ENCODE measurements around the gene HSF4.

Gene HSF4

GRCh38 chr16:67169642-67170167 is 5.2 kb downstream of the HSF4 start:
- DNase-seq = no peak

DNA sequence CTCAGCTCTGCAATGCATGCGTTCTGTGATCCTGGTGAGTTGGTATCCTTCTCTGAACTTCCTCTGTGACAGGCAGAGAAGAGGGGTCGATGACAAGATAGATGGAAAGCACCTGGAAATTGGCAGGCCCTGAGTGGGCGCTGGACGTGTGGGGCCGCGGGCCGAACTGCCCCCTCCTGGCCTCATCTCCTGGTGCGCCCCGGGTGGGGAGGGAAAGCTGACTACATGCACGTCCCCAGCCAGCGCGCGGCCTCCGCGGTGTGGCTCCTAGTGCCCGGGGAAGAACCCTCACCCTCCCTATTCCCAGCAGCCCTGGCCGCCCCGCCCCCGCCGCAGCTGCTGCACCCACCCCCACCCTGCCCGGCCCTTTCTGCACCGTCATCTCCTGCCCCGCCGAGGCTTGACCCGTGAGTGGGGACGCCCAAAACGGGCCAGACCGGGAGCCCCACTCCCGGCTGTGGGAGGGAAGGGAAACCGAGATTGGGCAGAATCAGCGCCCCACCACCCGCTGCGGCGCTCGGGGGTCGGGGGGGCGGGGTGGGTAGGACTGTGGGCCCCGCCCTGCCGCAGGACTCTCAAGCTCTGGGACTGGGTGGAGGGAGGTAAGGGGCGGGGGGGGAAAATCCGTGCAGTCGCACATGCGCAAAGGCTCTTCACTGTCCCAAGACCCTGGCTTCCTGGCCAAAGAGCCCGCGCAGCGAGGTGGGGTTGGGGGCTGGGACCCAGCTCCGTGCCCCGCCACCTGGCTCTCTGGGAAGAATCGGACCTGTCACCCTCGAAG is 5.8 kb downstream of the HSF4 start, which contains the start of gene NOL3:
NOL3 (plus strand) TSS at position 371 of the 781 bp plus-strand sequence.
- no peak for DNase-seq

DNA sequence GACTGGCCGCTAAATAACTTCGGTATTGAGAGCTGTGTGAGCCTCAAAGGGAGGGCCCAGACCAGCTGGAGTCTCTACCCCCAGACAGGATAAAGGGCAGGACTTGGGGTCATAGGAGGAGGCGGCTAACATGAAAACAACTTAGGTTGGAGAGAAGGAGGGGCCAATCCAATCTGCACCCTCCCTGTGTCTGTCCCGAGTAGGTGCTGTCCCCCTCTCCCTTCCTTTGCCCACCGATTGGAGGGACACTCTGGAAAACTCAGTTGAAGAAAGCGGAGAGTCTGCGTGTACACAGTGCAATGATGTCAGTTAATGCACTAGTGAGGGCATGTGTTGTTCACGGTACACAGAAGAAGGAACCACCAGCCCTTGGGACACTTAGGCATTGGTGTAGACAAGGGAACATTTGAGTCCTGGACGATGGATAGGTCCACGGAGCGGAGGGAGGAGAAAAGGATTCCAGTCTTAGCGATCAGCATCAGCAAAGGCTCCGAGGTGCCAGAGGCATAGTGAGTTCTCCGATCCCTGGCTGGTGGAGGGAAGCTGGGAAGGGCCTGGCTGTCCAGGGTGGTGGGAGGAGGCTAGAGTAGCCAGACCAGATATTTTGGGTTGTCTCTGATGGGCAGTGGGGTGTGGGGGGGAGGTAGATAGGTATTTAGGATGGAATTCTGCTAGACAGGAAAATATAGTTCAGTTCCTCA is 6.6 kb downstream of the HSF4 start:
- no peak for DNase-seq

GRCh38 chr16:67173323-67173722 is 8.8 kb downstream of the HSF4 start:
- DNase-seq = no peak

GRCh38 chr16:67173808-67174705 is 9.5 kb downstream of the HSF4 start:
- peak; percentile 34 for DNase-seq

DNA sequence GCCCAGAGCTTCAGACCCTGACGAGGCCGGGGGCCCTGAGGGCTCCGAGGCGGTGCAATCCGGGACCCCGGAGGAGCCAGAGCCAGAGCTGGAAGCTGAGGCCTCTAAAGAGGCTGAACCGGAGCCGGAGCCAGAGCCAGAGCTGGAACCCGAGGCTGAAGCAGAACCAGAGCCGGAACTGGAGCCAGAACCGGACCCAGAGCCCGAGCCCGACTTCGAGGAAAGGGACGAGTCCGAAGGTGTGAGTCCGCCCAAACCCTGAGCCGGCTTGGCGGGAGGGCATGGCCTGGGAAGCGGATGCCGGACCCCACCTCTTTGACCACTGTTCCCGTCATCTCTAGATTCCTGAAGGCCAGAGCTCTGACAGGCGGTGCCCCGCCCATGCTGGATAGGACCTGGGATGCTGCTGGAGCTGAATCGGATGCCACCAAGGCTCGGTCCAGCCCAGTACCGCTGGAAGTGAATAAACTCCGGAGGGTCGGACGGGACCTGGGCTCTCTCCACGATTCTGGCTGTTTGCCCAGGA is 10.2 kb downstream of the HSF4 start:
- DNase-seq = no peak

DNA sequence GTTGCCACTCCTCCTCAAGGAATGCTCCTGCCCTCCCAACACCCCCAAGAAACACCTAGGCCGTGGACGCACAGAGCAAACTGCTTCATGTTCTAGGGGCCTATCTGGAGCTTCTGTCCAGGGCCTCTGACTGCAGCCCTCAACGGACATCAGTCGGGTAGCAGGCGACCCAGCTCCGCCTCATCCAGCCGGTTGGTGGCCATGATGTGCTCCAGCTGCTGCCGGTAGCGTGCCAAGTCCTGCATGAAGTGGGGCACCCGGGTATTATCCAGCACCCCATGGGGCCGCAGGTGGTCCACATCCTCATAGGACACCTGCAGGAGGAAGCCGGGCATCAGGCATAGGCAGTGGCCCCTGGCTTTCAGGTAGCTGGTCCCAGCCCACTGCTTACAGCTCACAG is 12.1 kb downstream of the HSF4 start:
- no peak for DNase-seq

DNA sequence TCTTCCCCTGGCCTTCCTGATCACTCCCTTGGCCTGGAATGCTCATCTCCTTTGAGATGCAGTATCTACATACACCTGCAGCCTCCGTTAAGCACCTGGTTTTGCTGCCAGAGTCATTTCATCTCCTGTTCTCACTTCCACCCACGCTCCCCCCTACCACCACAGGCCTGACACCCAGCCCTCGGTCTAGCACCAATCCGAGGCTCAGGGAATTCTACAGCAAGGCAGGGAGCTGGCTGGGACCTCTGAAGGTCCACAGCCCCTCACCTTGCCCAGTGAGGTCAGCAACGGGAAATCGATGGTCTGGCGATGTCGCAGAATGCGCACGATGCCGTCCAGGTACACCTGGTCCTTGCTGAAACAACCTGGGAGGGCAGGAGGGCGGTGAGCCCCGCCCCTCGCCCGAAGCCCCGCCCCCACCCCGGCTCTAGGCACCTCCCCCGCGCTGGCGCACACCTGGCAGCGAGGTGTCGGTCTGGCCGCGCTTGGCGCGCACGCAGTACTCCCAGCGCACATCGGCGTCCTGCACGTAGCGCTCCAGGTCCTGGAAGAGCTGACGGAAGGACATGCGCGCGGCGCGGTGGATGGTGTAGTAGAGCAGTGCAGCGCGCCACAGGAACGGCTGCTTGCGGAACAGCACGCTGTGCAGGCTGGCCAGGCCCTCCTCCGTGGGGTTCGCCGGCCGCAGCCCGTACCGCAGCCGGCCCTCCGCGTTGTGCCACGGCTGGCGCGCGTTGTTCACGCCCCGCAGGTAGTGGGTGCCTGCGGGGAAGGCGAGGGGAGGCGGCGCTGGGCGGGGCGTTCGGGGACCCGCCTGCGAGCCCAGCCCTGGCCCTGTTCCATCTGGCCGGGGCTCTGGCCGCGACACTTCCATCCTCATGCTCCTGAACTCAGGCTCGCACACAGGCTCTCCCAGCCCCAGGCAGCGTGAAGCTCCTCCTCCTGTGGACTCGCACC is 13.5 kb downstream of the HSF4 start:
- peak; percentile 30 for DNase-seq

DNA sequence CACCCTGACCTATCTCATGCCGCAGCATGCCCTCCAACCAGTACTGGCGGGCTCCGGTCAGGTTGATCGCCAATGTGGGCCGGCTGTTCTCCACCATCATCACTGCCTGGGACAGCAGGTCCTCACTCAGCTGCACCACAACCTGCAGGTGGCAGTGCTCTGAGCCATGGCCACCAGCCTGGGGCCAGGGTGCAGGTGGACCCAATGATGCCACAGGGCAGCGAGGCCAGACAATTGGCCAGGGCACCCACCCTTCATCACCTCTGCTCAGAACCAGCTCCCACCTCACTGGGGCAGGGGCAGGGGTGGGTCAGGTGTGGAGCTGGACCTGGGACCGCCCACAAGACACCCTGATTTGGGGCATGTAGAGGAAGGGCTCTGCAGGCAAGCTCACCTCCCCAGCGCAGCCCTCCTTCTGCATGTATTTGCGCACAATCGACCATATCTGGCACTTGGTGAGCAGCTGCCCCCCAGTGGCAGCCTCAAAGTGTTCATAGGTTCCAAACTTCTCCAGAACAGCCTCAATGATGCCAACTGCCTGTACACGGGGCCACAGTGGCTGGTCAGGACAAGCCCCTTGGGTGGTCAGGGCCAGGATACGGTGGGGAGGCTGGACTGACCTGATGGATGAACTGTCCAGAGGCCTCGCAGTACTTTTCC is 15.0 kb downstream of the HSF4 start:
- peak; percentile 13 for DNase-seq

GRCh38 chr16:67180166-67180565 is 15.6 kb downstream of the HSF4 start:
- no peak for DNase-seq

GRCh38 chr16:67181346-67181745 is 16.8 kb downstream of the HSF4 start:
- DNase-seq = no peak

DNA sequence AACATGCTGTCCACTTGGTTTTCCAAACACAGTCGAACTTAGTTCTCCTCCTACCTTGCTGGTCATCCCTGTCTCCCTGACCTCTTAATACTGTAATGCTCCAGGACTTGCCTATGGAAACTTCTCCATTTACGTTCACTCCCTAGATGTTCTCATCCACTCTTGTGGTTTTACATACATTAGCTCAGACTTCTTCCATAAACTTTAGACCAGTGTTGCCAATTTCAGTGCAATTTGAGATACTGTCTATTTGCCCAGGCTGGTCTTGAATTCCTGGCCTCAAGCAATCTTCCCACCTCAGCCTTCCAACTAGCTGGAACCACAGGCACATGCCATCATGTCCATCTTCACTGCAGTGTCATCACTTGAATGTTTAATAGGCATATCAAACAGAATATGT is 17.7 kb downstream of the HSF4 start:
- no peak for DNase-seq

- no peak for DNase-seq
These were observed 18.7 kb downstream of the HSF4 start for GRCh38 chr16:67183284-67183626.

DNA sequence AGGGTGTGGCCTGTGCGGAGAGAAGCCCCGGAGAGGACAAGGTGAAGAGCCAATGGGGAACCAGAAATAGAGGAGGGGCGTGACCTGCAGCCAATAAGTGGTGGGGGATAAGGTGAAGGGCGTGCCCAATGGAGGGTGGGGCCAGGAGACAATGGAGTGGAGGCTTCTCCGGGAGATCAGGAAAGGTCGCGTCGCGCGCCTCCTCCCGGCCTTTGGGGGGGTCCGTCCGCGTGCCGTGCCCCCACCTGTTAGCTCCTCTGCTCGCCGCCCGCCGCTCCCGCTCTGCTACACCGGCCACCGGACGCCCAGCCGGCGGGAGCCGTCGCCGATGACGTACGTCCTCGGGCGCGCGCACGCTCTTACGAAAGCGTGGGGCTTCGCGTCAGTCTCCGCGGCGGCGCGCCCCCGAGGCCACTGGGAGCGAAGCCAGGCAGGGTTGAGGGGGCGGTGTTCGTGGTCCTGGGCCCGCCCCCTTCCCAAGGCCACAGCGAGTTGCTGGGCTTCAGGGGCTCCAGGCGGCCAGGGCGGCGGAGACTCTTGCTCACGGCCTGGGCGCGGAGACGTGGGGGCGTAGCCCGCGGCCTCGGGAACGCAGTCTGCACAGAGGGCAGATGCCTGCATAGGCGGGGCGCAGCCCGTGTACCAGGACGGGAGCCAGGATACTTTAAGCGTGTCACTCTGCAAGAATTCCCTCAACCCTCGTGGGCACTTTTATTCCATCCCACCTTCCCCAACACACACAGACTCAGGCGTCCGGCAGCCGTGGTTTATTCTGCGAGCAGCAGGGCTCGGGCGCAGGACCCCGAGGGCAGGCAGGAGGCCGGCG is 19.3 kb downstream of the HSF4 start, which contains the start of gene MATCAP1:
MATCAP1 (minus strand) TSS at position 337 of the 826 bp plus-strand sequence. CDS start 3,353 bp downstream, outside the sequence.
- DNase-seq = peak; percentile 97

DNA sequence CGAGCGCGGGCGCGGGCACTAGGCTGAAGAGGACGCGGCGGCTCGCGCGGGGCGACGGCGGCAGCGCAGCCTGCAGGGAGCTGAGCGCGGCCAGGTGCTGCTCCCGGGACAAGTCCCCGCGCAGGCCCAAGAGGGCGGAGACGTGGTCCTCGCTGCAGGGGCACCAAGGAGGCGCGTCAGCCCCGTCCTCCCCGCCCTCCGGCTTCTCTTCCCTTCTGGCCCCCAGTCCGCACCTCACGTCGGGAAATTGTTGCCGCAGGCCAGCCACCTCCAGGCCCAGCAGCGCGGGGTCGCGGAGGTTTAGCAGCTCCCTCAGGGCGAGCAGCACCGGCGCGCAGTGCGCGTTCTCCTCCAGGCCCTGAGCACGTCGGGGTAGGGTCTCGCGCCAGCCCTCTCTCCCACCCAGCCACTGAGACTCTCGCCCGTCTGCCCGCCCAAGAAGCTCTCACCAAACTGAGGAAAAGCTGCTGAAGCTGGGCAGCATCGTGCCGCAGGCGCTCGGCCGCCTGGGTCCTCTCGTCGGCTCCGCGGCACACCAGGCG is 20.0 kb downstream of the HSF4 start:
- DNase-seq = no peak

DNA sequence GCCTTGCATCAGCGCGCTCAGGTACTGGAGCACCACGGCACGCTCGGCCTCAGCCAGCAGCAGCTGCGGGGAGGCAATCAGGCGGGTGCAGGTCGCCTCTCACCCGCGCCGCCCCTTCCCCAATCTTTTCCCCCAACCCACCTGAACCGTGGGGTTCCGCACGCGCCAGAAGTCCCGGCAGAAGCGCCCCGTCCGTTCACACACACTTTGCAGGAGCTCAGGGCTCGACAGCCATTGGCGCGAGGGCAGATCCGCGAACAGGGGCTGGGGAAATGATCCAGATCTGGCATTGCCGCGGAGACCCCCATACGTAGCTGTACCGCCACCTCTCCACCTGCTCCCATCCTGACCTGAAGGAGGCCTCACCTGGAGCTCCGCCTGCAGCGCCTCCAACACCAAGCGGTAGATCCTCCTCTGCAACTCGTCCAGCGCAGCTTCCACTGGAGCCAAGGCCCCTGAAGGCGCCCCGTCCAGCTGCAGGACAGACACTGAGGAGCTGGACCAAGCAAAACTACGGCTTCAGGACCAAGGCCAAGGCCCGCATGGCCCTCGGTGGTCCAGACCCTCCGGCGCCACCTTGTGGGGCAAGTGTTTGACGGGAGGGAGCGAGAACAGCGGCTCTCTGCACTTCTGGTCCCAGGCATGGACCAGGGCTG is 20.6 kb downstream of the HSF4 start:
- DNase-seq = peak; percentile 77

GRCh38 chr16:67185651-67186134 is 21.1 kb downstream of the HSF4 start:
- DNase-seq = no peak

- DNase-seq = no peak
These were observed 22.0 kb downstream of the HSF4 start for GRCh38 chr16:67186550-67186950.

Measured in MV-4-11 (cell line).